Loucy (cell line): ENCODE data around the gene DPH6.

Experiments used
- H2AFZ ChIP-seq: fragments of 200-600 bp; sonication (generic); 2 replicates; pipeline ENCODE4 v1.6.0; 2016; ENCODE audit warnings: antibody characterized with exemption, mild to moderate bottlenecking, low read length, moderate library complexity
- H3F3A ChIP-seq: fragments of 200-600 bp; 2 replicates; pipeline ENCODE4 v1.6.0; 2016; ENCODE audit warnings: antibody characterized with exemption, low read depth, mild to moderate bottlenecking
- H3K27me3 ChIP-seq: fragments of 200-600 bp; sonication (generic); 2 replicates; pipeline ENCODE4 v1.6.1; 2014; ENCODE audit warnings: low read length, mild to moderate bottlenecking; ENCODE audit not compliant: insufficient read depth, poor library complexity, severe bottlenecking
- H3K36me3 ChIP-seq: fragments of 200-600 bp; sonication (generic); 2 replicates; pipeline ENCODE4 v1.6.1; 2016; ENCODE audit warnings: low read length; ENCODE audit not compliant: insufficient read depth
- H3K4me1 ChIP-seq: fragments of 200-600 bp; sonication (generic); 2 replicates; pipeline ENCODE4 v1.5.1; 2014; ENCODE audit warnings: low read length, mild to moderate bottlenecking; ENCODE audit not compliant: insufficient read depth, poor library complexity, severe bottlenecking
- H3K4me2 ChIP-seq: fragments of 200-600 bp; sonication (generic); 2 replicates; pipeline ENCODE4 v1.6.0; 2014; ENCODE audit warnings: antibody characterized with exemption, low read length, low read depth, mild to moderate bottlenecking; ENCODE audit not compliant: poor library complexity, severe bottlenecking
- H3K4me3 ChIP-seq: fragments of 200-600 bp; sonication (generic); 2 replicates; pipeline ENCODE4 v1.5.1; 2014; ENCODE audit warnings: low read length, mild to moderate bottlenecking, mixed read lengths; ENCODE audit not compliant: poor library complexity, severe bottlenecking
- H3K79me2 ChIP-seq: fragments of 200-600 bp; sonication (generic); 2 replicates; pipeline ENCODE4 v1.6.1; 2014; ENCODE audit warnings: low read length; ENCODE audit not compliant: insufficient read depth
- H3K9ac ChIP-seq: fragments of 200-600 bp; sonication (generic); 2 replicates; pipeline ENCODE4 v1.6.0; 2014; ENCODE audit warnings: mild to moderate bottlenecking, low read depth, low read length, moderate library complexity; ENCODE audit not compliant: poor library complexity, severe bottlenecking
- H3K9me2 ChIP-seq: fragments of 200-600 bp; sonication (generic); replicated peaks from 2 replicates; pipeline ENCODE4 v1.6.1; 2016; ENCODE audit warnings: low read depth, low read length, mixed read lengths
- H3K9me3 ChIP-seq: fragments of 200-600 bp; sonication (generic); 2 replicates; pipeline ENCODE4 v1.6.1; 2014; ENCODE audit warnings: mild to moderate bottlenecking, antibody characterized with exemption, low read length, low read depth; ENCODE audit not compliant: insufficient read depth
- H4K20me1 ChIP-seq: fragments of 200-600 bp; sonication (generic); 2 replicates; pipeline ENCODE4 v1.6.0; 2014; ENCODE audit warnings: antibody characterized with exemption, low read length, mild to moderate bottlenecking; ENCODE audit not compliant: insufficient read depth, poor library complexity, severe bottlenecking
- CTCF ChIP-seq: fragments of 200-600 bp; sonication (generic); conservative IDR thresholded peaks from 2 replicates; pipeline ENCODE4 v1.5.1; 2014; ENCODE audit warnings: mild to moderate bottlenecking, antibody characterized with exemption, low read length
- EZH2phosphoT487 ChIP-seq: fragments of 200-600 bp; IDR thresholded peaks from 2 replicates; pipeline ENCODE4 v1.6.1; 2018; ENCODE audit warnings: antibody characterized with exemption, mild to moderate bottlenecking, moderate library complexity, borderline replicate concordance

The DPH6 gene

GRCh38 chr15:35439291-35439690 lies 106.7 kb downstream of the DPH6 start:
- Histone ChIP-seq H3K9me2 (no peaks in the 10 kb centered on the region), H3K79me2 (no peaks in the 10 kb centered on the region), H3K9me3 (peaks cover 5% of the 10 kb centered on the region; the same call in 1 of the 2 replicates), H3K4me1 (no peaks in the 10 kb centered on the region), H4K20me1 (no peaks in the 10 kb centered on the region), H3F3A (no peaks in the 10 kb centered on the region), H3K36me3 (no peaks in the 10 kb centered on the region), H3K9ac (no peak overlapping the region), H3K4me3 (no peak overlapping the region), H2AFZ (no peak overlapping the region), H3K27me3 (no peaks in the 10 kb centered on the region), H3K4me2 (no peak overlapping the region)
- TF ChIP-seq EZH2phosphoT487 (no peak), CTCF (no peak)

DNA sequence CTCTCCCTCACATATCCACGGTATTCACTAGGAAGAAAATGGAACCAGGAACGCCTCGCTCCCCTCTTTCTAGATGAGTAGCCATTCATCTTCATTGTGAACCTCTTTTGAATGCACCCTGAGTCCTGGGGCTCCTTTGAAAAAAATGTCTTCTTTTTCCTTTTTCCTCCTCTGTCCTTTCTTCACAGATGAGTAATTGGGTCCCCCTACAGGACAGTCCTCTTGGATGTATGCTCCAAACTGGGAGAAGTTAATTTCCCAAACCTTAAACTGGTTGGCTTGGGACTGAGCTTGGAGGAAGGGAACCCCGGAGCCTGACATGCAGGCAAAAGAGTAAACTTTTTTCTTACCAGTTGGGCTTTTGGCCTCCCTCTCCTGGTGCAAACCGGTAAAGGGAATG lies 108.8 kb downstream of the DPH6 start:
- Histone ChIP-seq H2AFZ (no peak overlapping the region), H4K20me1 (no peaks in the 10 kb centered on the region), H3K79me2 (no peaks in the 10 kb centered on the region), H3F3A (no peaks in the 10 kb centered on the region), H3K4me1 (no peaks in the 10 kb centered on the region), H3K27me3 (no peaks in the 10 kb centered on the region), H3K4me2 (no peak overlapping the region), H3K9me2 (no peaks in the 10 kb centered on the region), H3K9ac (no peak overlapping the region), H3K9me3 (peaks cover 5% of the 10 kb centered on the region; the same call in 1 of the 2 replicates), H3K36me3 (no peaks in the 10 kb centered on the region), H3K4me3 (no peak overlapping the region)
- TF ChIP-seq CTCF (no peak), EZH2phosphoT487 (no peak)

DNA sequence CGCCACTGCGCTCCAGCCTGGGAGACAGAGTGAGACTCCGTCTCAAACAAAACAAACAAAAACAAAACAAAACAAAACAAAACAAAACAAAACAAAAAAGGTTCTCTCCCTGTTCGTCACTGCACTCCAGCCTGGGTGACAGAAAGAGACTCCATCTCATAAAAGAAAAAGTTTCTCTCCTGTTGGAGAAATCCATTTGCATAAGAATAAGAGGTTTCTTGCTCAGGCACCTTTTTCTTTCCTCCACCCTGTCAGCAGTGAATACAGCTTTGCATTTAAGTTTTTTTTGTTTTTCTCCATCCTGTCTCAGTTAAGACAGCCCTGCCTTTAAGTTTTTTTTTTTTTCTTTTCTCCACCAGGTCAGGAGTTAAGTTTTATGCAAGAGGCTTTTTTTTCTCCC lies 109.5 kb downstream of the DPH6 start:
- Histone ChIP-seq H3K9me2 (no peaks in the 10 kb centered on the region), H4K20me1 (no peaks in the 10 kb centered on the region), H3F3A (no peaks in the 10 kb centered on the region), H2AFZ (no peak overlapping the region), H3K9ac (no peak overlapping the region), H3K9me3 (peaks cover 5% of the 10 kb centered on the region; the same call in 1 of the 2 replicates), H3K79me2 (no peaks in the 10 kb centered on the region), H3K36me3 (no peaks in the 10 kb centered on the region), H3K4me3 (no peak overlapping the region), H3K4me2 (no peak overlapping the region), H3K27me3 (no peaks in the 10 kb centered on the region), H3K4me1 (no peaks in the 10 kb centered on the region)
- no peak for TF ChIP-seq CTCF
